Activated CD8-positive, alpha-beta memory T cell treated with anti-CD3 and anti-CD28 coated beads, Interleukin-2, amount 10 ng/mL, durations not matched to agents 7 days and 5 days (primary cell): ENCODE measurements around the gene ZNF44. TPM values are rescaled to one million over a fixed set of nuclear protein-coding genes. Genes with fewer than 3 reads are reported as not detected.

ENCODE experiments used
- ATAC-seq: fragments of 150-1000 bp; cut with Tn5 transposase; one replicate; pipeline ENCODE4 v1.10.0; 2021; ENCODE audit warnings: moderate library complexity
- CTCF ChIA-PET: fragments of 350-600 bp; sonication (Branson Sonifier 250); formaldehyde crosslinking; loops from one replicate; lab custom pipeline; 2021; ENCODE audit warnings: antibody characterized with exemption; lab: Charles Lee
- DNase-seq: peaks from one replicate; pipeline ENCODE4 v3.0.0-alpha.2; 2020
- H3K27ac Mint-ChIP-seq: one replicate; pipeline ENCODE4 v1.8.0; 2021; ENCODE audit warnings: mild to moderate bottlenecking, mixed read lengths
- H3K27me3 Mint-ChIP-seq: one replicate; pipeline ENCODE4 v1.8.0; 2021; ENCODE audit warnings: mixed read lengths
- H3K36me3 Mint-ChIP-seq: one replicate; pipeline ENCODE4 v1.8.0; 2021; ENCODE audit warnings: mild to moderate bottlenecking, mixed read lengths
- H3K4me1 Mint-ChIP-seq: one replicate; pipeline ENCODE4 v1.8.0; 2021; ENCODE audit warnings: mixed read lengths
- H3K4me3 Mint-ChIP-seq: one replicate; pipeline ENCODE4 v1.8.0; 2021; ENCODE audit warnings: mild to moderate bottlenecking, moderate library complexity, mixed read lengths
- H3K9me3 Mint-ChIP-seq: one replicate; pipeline ENCODE4 v1.8.0; 2022; ENCODE audit warnings: low read depth, mixed read lengths
- total RNA-seq, 2 experiments: library from RNA; stranded (reverse); gene quantifications; one replicate each; pipeline ENCODE4 v1.2.3, GENCODE V29; 2021

Gene ZNF44
- total RNA-seq, 2 experiments from 2014 or later, result 9.7 to 11.9 TPM

DNA sequence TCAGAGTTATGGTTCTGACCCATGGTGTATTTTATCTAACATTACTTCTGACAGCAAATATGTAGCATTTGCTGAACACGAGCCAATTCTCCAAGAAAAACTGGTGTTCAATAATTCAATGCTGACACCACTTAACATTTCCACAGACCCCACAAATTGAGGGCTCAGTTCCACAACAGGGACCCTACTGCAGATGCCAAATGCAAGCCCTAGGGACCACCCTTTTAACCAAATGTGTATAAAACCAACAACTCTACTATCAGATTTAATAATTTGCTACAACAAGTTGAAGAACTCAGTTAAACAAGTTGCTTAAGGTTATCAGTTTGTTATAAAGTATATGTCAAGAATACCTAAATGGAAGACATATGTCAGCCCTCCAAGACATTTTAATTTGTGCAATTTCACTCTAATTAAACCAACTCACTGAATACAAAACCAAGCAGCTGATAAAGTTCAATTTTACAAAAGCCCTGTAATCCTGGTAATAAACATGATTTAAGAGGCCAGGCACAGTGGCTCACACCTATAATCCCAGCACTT, 6.7 kb downstream of the ZNF44 start:
- CTCF ChIA-PET, result no interaction called here
- no peaks in the 10 kb centered on the region for H3K27me3 Mint-ChIP-seq
- H3K27ac Mint-ChIP-seq, result peak overlapping the region; percentile 46
- DNase-seq (no peak), ATAC-seq (no peak)
- peaks cover 3% of the 10 kb centered on the region for H3K9me3 Mint-ChIP-seq
- H3K4me1 Mint-ChIP-seq, result peaks cover 28% of the 10 kb centered on the region
- no peak overlapping the region for H3K4me3 Mint-ChIP-seq
- H3K36me3 Mint-ChIP-seq, result peaks cover 65% of the 10 kb centered on the region

GRCh38 chr19:12284631-12285030, 10.1 kb downstream of the ZNF44 start:
- peaks cover 18% of the 10 kb centered on the region for H3K9me3 Mint-ChIP-seq
- H3K27ac Mint-ChIP-seq, result no peak overlapping the region
- H3K36me3 Mint-ChIP-seq, result peaks cover 72% of the 10 kb centered on the region
- CTCF ChIA-PET, result no interaction called here
- no peaks in the 10 kb centered on the region for H3K27me3 Mint-ChIP-seq
- peaks cover 12% of the 10 kb centered on the region for H3K4me1 Mint-ChIP-seq
- DNase-seq (no peak), ATAC-seq (no peak)
- no peak overlapping the region for H3K4me3 Mint-ChIP-seq

- Mint-ChIP-seq H3K9me3 (peaks cover 22% of the 10 kb centered on the region), H3K36me3 (peaks cover 73% of the 10 kb centered on the region), H3K4me1 (peaks cover 8% of the 10 kb centered on the region), H3K27ac (no peak overlapping the region), H3K4me3 (no peak overlapping the region), H3K27me3 (no peaks in the 10 kb centered on the region)
- ATAC-seq, result no peak
- CTCF ChIA-PET, result no interaction called here
- no peak for DNase-seq
Measured at GRCh38 chr19:12284226-12284625, 10.5 kb downstream of the ZNF44 start.

- H3K27me3 Mint-ChIP-seq, result no peaks in the 10 kb centered on the region
- DNase-seq (no peak), ATAC-seq (no peak)
- peaks cover 44% of the 10 kb centered on the region for H3K9me3 Mint-ChIP-seq
- H3K36me3 Mint-ChIP-seq, result peaks cover 79% of the 10 kb centered on the region
- no peak overlapping the region for H3K4me3 Mint-ChIP-seq
- H3K27ac Mint-ChIP-seq, result no peak overlapping the region
- no peaks in the 10 kb centered on the region for H3K4me1 Mint-ChIP-seq
- CTCF ChIA-PET, result no interaction called here
Measured at GRCh38 chr19:12278713-12279112, 16.0 kb downstream of the ZNF44 start.

DNA sequence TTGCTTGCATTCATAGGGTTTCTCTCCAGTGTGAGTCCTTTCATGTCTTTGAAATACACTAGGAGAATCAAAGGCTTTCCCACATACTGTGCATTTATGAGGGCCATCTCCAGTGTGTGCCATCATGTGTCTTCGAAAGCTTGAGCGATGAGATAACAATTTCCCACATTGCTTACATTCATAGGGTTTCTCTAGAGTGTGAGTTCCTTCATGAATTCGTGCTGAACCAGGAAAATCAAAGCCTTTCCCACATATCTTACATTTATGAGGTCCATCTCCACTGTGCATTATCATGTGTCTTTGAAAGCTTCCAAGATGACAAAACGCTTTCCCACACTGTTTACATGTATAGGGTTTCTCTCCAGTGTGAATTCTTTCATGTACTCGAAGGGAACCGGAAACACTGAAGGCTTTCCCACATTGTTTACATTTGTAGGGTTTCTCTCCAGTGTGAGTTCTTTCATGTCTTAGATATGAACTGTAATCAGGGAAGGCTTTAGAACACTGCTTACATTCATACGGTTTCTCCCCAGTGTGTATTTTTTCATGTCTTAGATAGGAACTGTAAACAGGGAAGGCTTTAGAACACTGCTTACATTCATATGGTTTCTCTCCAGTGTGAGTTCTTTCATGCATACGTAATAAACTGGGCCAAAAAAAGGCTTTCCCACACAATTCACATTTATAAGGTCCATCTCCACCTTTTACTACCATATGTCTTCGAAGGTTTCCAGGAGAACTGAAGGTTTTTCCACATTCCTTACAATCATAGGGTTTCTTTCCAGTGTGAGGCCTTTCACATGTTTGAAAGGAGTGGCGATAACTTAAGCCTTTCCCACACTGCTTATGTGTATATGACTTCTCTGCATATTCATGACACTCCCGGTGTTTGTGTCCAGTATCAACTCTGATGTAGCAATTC, 21.4 kb downstream of the ZNF44 start:
- ATAC-seq, result no peak
- no peak overlapping the region for H3K27ac Mint-ChIP-seq
- CTCF ChIA-PET, result no interaction called here
- no peaks in the 10 kb centered on the region for H3K27me3 Mint-ChIP-seq
- H3K4me3 Mint-ChIP-seq, result no peak overlapping the region
- DNase-seq, result no peak
- H3K9me3 Mint-ChIP-seq, result peaks cover 55% of the 10 kb centered on the region
- peaks cover 77% of the 10 kb centered on the region for H3K36me3 Mint-ChIP-seq
- H3K4me1 Mint-ChIP-seq, result no peaks in the 10 kb centered on the region

DNA sequence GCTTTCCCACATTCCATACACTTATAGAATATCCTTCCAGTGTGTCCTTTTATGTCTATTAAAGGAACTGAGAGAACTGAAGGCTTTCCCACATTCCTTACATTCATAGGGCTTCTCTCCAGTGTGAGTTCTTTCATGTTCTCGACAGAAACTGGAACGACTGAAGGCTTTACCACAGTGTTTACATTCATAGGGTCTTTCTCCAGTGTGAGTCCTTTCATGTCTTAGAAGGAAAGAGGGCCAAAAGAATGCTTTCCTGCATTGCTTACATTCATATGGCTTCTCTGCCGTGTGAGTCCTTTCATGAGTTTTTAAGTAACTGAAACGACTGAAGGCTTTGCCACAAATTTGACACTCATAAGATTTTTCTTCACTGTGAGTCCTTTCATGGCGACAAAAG, 22.3 kb downstream of the ZNF44 start:
- no peak overlapping the region for H3K4me3 Mint-ChIP-seq
- H3K36me3 Mint-ChIP-seq, result peaks cover 74% of the 10 kb centered on the region
- ATAC-seq (no peak), DNase-seq (no peak)
- H3K4me1 Mint-ChIP-seq, result no peaks in the 10 kb centered on the region
- H3K9me3 Mint-ChIP-seq, result peaks cover 54% of the 10 kb centered on the region
- H3K27me3 Mint-ChIP-seq, result no peaks in the 10 kb centered on the region
- CTCF ChIA-PET, result no interaction called here
- H3K27ac Mint-ChIP-seq, result no peak overlapping the region

DNA sequence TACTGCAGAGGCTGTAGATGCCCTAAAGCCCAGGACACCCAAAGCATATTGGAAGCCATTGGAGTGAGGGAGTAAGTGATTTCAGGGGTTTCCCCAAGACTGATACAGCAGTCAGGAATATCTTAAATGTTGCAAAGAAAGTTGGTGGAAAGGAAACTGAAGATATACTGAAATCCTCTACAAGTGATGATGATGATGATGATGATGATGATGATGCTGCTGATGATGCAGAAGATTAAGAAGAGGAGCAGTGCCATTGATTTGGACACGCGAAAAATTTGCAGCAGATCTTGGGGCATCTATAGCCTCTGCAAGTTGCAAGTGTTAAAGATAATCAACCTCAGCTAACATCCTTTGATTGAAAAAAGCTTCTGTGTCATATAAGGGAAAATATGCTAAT, 23.8 kb downstream of the ZNF44 start:
- Mint-ChIP-seq H3K4me1 (no peaks in the 10 kb centered on the region), H3K9me3 (peaks cover 45% of the 10 kb centered on the region)

DNA sequence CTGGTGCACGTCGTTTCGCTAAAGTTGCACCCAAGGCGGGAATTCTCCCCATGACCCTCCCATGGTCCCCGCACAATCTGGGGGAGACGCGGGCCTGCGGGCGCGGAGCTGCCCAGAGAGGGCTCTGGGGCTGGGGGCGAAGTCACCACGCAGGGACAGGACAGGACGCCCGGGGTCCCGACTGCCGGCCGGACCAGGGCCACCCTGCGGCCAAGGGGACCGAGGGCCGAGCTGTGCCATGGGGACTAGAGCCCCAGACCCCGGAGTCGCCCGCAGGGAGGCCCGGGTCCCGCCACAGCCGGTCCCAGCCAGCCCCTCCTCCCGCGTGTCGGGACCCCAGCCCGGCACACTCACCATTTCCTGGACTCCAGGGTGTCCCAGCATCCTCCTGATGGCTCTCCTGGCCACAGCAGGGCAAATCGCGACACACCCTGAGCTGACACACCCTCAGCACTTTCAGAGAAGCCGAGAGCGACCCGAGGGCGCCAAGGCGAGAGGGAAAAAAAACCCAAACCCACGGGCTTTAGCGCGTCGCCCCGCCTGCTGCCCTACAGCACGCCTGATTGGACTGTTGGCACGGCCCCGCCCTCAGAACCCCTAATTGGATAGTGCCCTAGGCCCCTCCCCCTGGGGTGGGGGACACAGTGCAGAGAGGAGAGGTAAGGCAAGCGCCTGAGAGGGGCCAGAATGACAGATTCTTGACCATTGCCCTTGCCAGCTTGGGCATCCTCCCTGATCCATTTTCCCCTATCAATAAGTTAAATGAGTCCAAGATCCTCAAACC, 28.6 kb downstream of the ZNF44 start:
- Mint-ChIP-seq H3K9me3 (peaks cover 35% of the 10 kb centered on the region), H3K4me1 (no peaks in the 10 kb centered on the region), H3K27me3 (no peaks in the 10 kb centered on the region), H3K36me3 (peaks cover 32% of the 10 kb centered on the region), H3K27ac (no peak overlapping the region), H3K4me3 (no peak overlapping the region)
- CTCF ChIA-PET, result no interaction called here
- DNase-seq (no peak), ATAC-seq (no peak)

More for the DNA sequence above, 23.8 kb downstream of the ZNF44 start:
- CTCF ChIA-PET, result no interaction called here
- Mint-ChIP-seq H3K36me3 (peaks cover 61% of the 10 kb centered on the region), H3K4me3 (no peak overlapping the region), H3K27ac (no peak overlapping the region), H3K27me3 (no peaks in the 10 kb centered on the region)
- no peak for DNase-seq
- no peak for ATAC-seq

DNA sequence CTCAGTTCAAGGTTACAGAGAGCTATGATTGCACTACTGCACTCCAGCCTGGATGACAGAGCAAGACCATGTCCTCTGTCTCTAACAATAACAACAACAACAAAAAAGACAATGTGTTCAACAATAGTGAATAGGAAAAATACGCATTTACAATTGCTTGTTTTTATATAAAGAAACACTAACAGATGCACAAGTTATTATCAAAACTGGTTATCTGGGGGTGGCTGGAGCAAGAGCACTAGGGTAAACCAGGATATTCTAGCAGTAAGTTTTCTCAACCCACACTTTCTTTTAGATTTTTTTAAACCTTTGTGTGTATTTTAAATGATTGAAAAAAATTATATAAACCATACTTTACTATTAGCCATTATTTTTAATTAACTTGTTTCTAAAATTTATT, 33.1 kb downstream of the ZNF44 start:
- peaks cover 18% of the 10 kb centered on the region for H3K9me3 Mint-ChIP-seq
- CTCF ChIA-PET, result no interaction called here

GRCh38 chr19:12260861-12261260, 33.8 kb downstream of the ZNF44 start:
- Mint-ChIP-seq H3K27ac (no peak overlapping the region), H3K27me3 (no peaks in the 10 kb centered on the region)

More for the DNA sequence above, 33.1 kb downstream of the ZNF44 start:
- Mint-ChIP-seq H3K27me3 (no peaks in the 10 kb centered on the region), H3K27ac (no peak overlapping the region), H3K36me3 (peaks cover 14% of the 10 kb centered on the region), H3K4me3 (no peak overlapping the region), H3K4me1 (no peaks in the 10 kb centered on the region)
- DNase-seq, result no peak
- ATAC-seq, result no peak

DNA sequence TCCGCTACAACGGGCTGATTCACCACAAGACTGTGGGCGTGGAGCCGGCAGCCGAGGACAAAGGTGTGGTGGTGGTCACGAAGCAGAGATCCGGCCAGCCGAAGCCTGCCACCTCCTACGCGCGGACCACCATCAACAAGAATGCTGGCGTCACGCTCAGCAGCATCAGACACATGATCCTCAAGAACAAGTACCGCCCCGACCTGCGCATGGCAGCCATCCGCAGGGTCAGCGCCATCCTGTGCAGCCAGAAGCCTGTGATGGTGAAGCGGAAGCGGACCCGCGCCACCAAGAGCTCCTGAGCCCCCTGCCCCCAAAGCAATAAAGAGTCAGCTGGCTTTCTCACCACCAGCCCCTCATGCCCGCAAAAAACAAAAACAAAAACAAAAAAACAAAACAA, 34.4 kb downstream of the ZNF44 start:
- H3K9me3 Mint-ChIP-seq, result peaks cover 15% of the 10 kb centered on the region
- ATAC-seq, result no peak

More at GRCh38 chr19:12260861-12261260, 33.8 kb downstream of the ZNF44 start:
- Mint-ChIP-seq H3K9me3 (peaks cover 20% of the 10 kb centered on the region), H3K4me3 (no peak overlapping the region), H3K36me3 (peaks cover 14% of the 10 kb centered on the region), H3K4me1 (no peaks in the 10 kb centered on the region)
- DNase-seq (no peak), ATAC-seq (no peak)
- CTCF ChIA-PET, result no interaction called here

DNA sequence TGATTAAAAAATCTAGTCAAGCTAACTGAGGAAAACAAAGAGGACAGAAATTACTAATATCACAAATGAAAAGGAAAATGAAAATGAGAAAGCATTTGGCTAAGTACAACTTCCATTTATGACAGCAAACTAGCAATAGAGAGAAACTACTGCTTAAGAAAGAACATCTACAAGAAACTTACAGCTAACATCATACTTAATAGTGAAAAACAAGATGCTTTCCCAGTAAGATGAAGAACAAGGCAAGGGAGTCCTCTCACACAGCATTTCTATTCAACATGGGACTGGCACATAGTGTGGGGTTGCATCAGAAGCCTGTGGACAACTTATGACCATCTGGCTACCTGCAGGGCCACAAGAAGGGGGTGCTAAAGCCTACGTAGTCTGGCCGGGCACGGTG, 39.3 kb downstream of the ZNF44 start:
- no peaks in the 10 kb centered on the region for H3K27me3 Mint-ChIP-seq
- H3K4me3 Mint-ChIP-seq, result no peak overlapping the region
- ATAC-seq, result no peak
- H3K9me3 Mint-ChIP-seq, result peaks cover 11% of the 10 kb centered on the region
- CTCF ChIA-PET, result no interaction called here
- H3K4me1 Mint-ChIP-seq, result peaks cover 3% of the 10 kb centered on the region
- peaks cover 15% of the 10 kb centered on the region for H3K36me3 Mint-ChIP-seq
- H3K27ac Mint-ChIP-seq, result no peak overlapping the region
- DNase-seq, result no peak

More for the DNA sequence above, 34.4 kb downstream of the ZNF44 start:
- Mint-ChIP-seq H3K27me3 (no peaks in the 10 kb centered on the region), H3K4me3 (no peak overlapping the region), H3K27ac (no peak overlapping the region), H3K4me1 (peaks cover 3% of the 10 kb centered on the region), H3K36me3 (peaks cover 13% of the 10 kb centered on the region)
- CTCF ChIA-PET, result no interaction called here
- no peak for DNase-seq

- Mint-ChIP-seq H3K27ac (no peak overlapping the region), H3K4me1 (no peaks in the 10 kb centered on the region), H3K27me3 (no peaks in the 10 kb centered on the region), H3K9me3 (peaks cover 23% of the 10 kb centered on the region), H3K4me3 (no peak overlapping the region), H3K36me3 (peaks cover 18% of the 10 kb centered on the region)
- DNase-seq, result no peak
- CTCF ChIA-PET, result no interaction called here
- no peak for ATAC-seq
Measured at GRCh38 chr19:12247644-12248222, 47.0 kb downstream of the ZNF44 start.
